ENCODE measurements around the gene SLC22A23.

Gene SLC22A23

GRCh38 chr6:3235486-3235885 is 221.4 kb downstream of the SLC22A23 start:
- FAIRE-seq, result no peak

- FAIRE-seq, result no peak
Measured at GRCh38 chr6:3233904-3234303, 222.9 kb downstream of the SLC22A23 start.

DNA sequence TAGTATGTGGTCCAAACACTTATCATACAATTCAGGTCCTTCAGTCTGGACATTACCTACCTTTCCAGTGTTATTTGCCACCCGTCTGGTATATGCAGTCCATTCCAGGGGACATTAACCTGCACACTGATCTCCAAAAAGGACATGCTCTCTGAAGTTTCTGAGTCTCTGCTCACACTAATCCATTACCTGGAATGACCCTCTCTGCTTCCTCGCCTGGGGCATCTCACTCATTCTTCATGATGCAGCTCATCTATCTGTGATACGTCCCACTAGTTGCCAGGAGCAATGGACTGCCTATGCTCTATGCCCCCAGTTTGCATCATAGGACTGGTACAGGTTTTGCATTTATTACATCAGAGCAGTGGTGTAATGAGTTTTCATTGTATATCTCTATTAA is 223.5 kb downstream of the SLC22A23 start:
- FAIRE-seq, result no peak

GRCh38 chr6:3232017-3232945 is 224.6 kb downstream of the SLC22A23 start:
- no peak for FAIRE-seq

DNA sequence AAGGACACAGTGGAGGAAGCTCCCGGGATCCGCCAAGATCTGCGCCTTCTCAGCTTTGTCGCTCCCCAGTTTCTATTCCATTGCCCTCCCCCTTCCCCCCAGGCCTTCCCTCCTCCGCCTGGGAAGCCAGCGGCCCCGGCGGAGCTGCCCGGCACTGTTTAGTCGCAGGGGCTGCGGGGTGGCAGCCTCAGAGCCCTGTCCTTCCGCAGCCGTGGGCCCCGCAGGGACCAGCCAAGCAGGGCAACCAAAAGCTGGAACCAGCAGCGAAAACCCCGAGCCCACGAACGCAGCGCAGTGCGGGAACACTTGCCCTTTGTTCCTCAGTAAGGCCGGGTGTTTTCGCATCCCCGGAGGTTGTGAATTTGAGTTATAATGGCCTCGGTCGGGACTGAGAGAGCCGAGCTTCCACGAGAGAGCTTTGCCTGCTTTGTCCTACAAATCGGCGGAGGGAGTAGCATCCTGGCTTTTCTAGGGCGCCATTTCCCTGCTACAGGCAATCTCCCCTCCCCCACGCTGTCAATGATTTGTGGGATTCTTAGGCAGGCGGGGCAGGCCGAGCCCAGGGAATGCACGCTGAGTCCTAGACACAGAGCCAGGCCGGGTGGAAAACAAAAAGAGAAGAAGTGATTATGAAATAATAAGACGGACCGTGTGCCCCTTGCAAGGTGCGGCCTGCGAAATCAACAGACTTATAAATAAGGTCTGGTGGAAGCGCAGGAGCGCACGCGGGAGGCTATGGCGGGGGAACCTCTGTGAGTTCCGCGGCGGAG is 225.4 kb downstream of the SLC22A23 start:
- FAIRE-seq, result no peak

GRCh38 chr6:3230900-3231246 is 226.0 kb downstream of the SLC22A23 start:
- no peak for FAIRE-seq

DNA sequence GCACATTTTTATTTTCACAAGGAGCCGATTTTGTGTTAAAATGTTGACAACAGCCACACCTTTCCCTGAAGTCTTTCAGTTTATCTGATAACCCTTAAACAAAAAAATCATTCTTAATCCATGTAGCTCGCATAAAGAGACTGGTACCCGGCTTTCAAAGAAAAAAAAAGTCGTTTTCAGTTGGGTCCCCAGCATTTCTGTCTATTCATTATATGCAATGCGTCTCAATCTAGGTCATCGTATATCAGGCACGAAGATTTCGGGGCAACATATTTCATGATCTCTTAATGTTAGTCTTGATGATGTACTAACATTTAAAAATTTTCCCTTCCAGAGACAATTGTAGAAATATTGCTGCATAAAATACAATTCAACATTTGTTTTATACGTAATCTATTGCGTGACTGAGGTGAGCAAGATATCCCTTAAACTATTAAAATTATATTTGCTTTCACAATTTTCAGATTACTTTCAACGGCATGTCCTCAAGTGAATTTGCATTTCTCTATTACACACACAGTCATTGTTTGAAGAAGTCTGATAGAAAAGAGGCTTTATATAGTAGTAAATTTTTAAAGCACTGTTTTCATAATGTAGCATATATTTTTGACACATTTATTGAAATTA is 226.5 kb downstream of the SLC22A23 start:
- no peak for FAIRE-seq

DNA sequence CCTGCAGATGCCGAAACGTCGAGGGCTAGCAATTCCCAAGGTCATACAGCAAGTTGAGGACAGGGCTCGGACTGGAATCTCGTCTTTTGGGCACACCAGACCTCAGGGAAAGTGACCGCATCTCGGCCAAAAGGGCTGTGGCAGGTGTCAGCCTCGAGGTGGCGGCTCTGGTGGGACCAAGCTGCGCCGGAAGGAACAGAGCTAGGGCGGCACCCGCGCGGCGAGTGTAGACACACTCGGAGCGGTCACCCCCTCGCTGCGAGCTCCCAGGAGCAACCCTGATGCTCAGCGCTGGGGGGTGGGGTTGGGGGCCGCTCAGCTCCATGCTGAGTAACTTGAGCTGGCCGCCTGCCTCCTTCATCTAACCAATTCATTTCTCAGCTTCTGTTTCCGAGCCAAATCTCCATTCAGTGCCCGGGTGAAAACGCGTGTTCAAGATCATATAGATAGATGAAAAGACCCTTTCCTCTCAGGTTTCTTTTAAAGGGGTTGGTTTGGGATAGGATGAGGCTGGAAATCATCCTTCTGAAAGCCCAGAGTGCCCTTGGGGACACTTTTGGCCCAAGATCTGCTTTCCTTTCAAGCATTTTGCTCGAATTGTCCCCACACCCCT is 227.2 kb downstream of the SLC22A23 start:
- FAIRE-seq, result no peak

DNA sequence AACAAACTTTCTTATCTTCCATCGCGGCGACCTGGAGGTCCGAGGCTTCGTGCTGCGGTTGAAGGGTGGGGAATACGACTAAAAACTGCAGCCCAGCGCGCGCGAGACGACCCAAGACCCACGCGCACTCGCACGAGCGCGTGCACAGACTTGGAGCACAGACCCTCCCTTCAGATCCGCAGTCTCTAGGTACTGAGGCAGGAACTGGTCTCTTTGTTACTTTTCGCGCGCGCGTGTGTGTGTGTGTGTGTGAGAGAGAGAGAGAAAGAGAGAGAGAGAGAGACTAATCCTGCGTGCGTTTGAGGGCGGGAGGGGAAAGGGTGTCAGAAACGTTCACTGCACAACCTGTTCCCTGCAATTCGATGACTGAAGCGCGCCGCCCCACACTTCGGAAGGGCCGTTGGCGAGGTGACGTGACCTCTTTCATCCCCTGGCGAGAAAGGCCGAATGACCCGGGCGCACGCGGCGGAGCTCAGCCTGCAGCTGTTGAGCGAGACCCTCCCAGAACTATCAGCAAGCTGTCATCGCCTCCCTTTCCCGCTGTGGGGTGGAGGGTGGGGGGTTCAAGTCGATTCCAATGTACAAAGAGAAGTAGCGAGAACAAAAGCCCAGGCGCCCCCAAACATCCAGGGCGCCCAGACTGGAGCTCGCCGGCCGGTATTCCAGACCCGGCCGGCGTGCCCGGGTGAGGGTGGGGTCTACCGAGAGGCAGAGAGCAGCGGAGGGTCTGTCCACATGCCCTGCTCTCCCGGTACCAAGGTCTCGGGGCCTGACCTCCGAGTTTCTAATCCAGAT is 227.9 kb downstream of the SLC22A23 start:
- no peak for FAIRE-seq

GRCh38 chr6:3228046-3228671 is 228.7 kb downstream of the SLC22A23 start:
- no peak for FAIRE-seq

DNA sequence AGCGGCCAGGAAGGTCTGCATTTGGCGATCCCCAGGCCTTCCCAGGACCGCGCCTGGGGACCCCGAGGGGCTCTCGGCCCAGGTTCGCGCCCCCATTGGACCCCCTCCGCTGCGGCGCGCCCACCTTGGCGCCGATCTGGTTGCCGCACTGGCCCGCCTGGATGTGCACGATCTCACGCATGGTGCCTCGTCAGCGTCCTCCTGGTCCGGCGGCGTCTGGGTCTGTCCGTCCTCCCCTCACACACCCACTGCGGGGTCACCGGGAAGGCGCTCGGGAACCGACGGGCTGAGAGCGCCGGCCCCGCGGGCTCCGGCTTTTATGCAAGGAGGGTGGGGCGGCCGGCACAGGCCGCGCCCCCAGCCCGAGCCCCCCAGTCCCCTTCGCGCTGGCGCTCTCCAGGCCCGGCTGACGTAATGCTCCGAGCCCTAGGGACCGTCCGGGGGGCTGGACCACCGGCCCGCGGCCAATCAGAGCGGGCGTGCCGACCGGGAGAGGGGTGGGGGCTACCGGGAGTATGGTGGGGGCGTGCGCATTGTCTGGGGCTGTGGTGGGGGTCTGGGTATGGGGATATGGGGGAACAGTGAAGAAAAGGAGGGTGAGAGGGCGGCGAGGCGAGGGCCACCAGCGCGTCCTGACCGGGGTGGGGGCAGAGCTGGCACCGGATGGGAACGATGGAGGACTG is 229.3 kb downstream of the SLC22A23 start, which contains the start of gene TUBB2B:
Gene TUBB2B (minus strand): TSS at position 291 of the 683 bp plus-strand sequence. CDS start 110 bp downstream, at position 181.
- no peak for FAIRE-seq

DNA sequence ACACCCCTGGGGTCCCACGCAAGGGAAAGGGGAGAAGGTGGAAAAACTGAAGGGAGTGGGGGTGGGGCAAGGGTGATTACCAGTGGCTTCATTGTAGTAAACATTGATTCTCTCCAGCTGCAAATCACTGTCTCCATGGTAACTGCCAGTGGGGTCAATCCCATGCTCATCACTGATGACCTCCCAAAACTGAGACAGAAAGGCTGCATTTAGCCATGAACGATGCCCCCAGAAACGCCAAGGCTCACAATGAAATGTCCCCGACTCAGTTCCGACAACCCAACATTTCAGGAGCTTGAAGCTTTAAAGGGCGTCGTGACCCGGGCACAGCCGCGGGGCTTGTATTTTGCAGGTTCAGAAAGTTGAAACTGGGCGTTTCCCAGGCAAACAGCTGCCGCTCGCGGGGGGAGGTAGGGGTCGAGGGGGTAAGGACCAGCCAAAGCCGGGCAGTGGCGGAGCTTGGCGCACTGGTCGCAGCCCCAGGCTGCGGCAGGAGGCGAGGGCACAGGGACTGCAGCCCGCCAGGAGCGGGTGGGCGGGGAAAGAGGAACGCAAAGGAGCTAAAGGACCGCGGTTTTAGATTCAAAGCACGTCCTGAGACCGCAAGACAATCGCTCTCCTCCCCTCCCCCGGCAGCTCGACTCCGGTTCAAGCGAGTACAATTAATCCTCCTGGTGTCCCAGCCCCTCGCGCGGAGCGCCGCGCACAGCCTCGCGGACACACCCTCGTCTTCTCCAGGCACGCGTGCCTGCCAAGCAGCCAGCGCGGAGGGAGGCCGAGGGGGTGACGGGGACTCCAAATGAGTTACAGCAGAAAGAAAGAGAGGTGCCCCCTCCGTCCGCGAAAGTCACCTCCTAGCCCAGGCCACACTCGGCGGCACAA is 230.1 kb downstream of the SLC22A23 start:
- FAIRE-seq, result no peak

DNA sequence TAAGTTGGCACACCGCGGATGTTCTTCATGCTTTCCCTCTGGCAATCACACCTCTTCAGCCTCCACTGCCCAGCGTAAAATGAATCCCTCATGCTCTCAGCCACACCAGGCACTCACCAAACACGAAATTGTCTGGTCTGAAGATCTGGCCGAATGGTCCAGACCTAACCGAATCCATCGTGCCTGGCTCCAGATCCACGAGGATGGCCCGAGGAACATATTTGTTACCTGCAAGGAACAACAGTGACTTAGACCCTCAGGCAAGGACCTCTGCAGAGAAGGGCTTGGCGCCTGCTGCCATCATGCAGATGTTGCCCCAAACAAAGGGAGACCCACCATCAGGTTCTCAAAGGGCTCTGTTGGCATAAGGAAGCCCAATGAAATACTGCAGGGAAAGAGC is 230.8 kb downstream of the SLC22A23 start:
- no peak for FAIRE-seq

- FAIRE-seq, result no peak
Measured at GRCh38 chr6:3222506-3223038, 234.3 kb downstream of the SLC22A23 start.

GRCh38 chr6:3221578-3221977 is 235.3 kb downstream of the SLC22A23 start:
- no peak for FAIRE-seq

DNA sequence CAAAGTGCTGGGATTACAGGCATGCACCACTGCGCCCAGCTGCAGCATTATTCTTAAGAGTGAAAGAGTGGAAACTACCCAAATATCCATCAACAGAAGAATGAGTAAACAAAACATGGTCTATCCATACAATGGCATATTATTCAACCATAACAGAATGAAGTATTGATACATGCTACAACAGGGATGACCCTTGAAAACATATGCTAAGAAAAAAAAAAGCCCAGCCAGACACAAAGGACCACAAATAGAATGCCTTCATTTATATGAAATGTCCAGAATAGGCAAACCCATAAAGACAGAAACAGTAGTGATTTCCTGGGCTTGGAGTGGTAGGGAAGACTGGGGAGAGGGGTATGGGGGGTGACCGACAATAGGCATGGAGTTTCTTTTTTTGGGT is 236.5 kb downstream of the SLC22A23 start:
- FAIRE-seq, result no peak

Data from islet of Langerhans (tissue), 1 donor.